Measurements from ENCODE around the gene METTL1. TPM values are rescaled to one million over a fixed set of nuclear protein-coding genes. Genes with fewer than 3 reads are reported as not detected.

Gene METTL1
- total RNA-seq, 4 donors from 2014 or later, result 11.2 to 39.3 (median 15.2) TPM

GRCh38 chr12:57719777-57720605 lies 51.9 kb downstream of the METTL1 start:
- no peak for TF ChIP-seq CTCF (IDR thresholded peaks at IDR 0.05)
- ATAC-seq (ENCODE audit: low FRiP score) (no peak), DNase-seq (ENCODE audit: low spot score) (no peak)

- DNase-seq (ENCODE audit: low spot score) (no peak), ATAC-seq (ENCODE audit: low FRiP score) (no peak)
These were observed 53.0 kb downstream of the METTL1 start for GRCh38 chr12:57718641-57719528.

More at GRCh38 chr12:57718641-57719528, 53.0 kb downstream of the METTL1 start:
- TF ChIP-seq CTCF (IDR thresholded peaks at IDR 0.05), result no peak

Small RNAs within 50 kb of the gene (small RNA-seq; reads per million reads assigned to genes)
- not detected for gene RNU6-1083P

Other genes with a start within 250 kb of the METTL1 start
- 10 to 100 TPM; 11.8 to 40.2 (median 15.2) TPM for gene MBD6, start 249.3 kb downstream of the METTL1 start, total RNA-seq
- gene DCTN2, start 224.9 kb downstream of the METTL1 start, total RNA-seq, result 100 to 1,000 TPM in 3 of 4 donors, 10 to 100 TPM in 1; 96.0 to 134 (median 123) TPM
- gene KIF5A, start 222.1 kb downstream of the METTL1 start, total RNA-seq, result under 1 TPM in 2 of 4 donors, not detected in 2; 0.09 to 0.13 TPM
- gene PIP4K2C, start 180.9 kb downstream of the METTL1 start, total RNA-seq, result 10 to 100 TPM; 16.9 to 21.3 (median 17.6) TPM
- 10 to 100 TPM in 3 of 4 donors, 1 to 10 TPM in 1; 8.0 to 21.7 (median 13.3) TPM for gene DTX3, start 167.3 kb downstream of the METTL1 start, total RNA-seq
- 10 to 100 TPM; 14.7 to 28.8 (median 20.0) TPM for gene ARHGEF25, start 160.7 kb downstream of the METTL1 start, total RNA-seq
- gene B4GALNT1, start 138.9 kb downstream of the METTL1 start, total RNA-seq, result 1 to 10 TPM in 2 of 4 donors, under 1 TPM in 2; 0.36 to 3.0 (median 1.0) TPM
- gene OS9, start 78.0 kb downstream of the METTL1 start, total RNA-seq, result 100 to 1,000 TPM; 259 to 325 (median 286) TPM
- 1 to 10 TPM; 1.2 to 7.1 (median 1.9) TPM for gene AGAP2, start 33.4 kb downstream of the METTL1 start, total RNA-seq
- 10 to 100 TPM; 41.8 to 70.7 (median 65.7) TPM for gene TSPAN31, start 27.1 kb downstream of the METTL1 start, total RNA-seq
- 10 to 100 TPM; 81.9 to 96.2 (median 89.0) TPM for gene CDK4, start 19.8 kb downstream of the METTL1 start, total RNA-seq
- gene MARCHF9, start 17.0 kb downstream of the METTL1 start, total RNA-seq, result 1 to 10 TPM; 2.4 to 8.7 (median 5.1) TPM
- gene CYP27B1, start 5.0 kb downstream of the METTL1 start, total RNA-seq, result 1 to 10 TPM in 2 of 4 donors, under 1 TPM in 1, not detected in 1; 0.19 to 5.6 (median 2.8) TPM
- gene EEF1AKMT3, start 509 bp upstream of the METTL1 start, total RNA-seq, result 10 to 100 TPM in 1 of 4 donors, 1 to 10 TPM in 3; 6.1 to 10.9 (median 9.3) TPM
- gene TSFM, start 10.7 kb upstream of the METTL1 start, total RNA-seq, result 10 to 100 TPM; 20.2 to 36.6 (median 25.6) TPM
- 1 to 10 TPM; 6.4 to 9.5 (median 8.7) TPM for gene AVIL, start 46.6 kb upstream of the METTL1 start, total RNA-seq
- gene CTDSP2, start 74.6 kb upstream of the METTL1 start, total RNA-seq, result 100 to 1,000 TPM; 106 to 179 (median 150) TPM
- 10 to 100 TPM in 2 of 4 donors, 1 to 10 TPM in 2; 3.6 to 18.3 (median 7.9) TPM for gene ATP23, start 169.5 kb upstream of the METTL1 start, total RNA-seq

All from omental fat pad (tissue), 4 donors.